ENCODE measurements around the gene ANKS1B.
"Not testable (repeated sequence)": the region's sequence is repeated elsewhere in the genome, so short reads cannot be mapped to it uniquely, and the experiment has no call there.

Gene ANKS1B

GRCh38 chr12:98845957-98846356, 1138.8 kb downstream of the ANKS1B start:
- H3K27ac ChIP-seq, result no peak overlapping the region
- no peak for TF ChIP-seq CTCF (conservative IDR thresholded peaks at IDR 0.05)

GRCh38 chr12:98840325-98840724, 1144.4 kb downstream of the ANKS1B start:
- no peak for TF ChIP-seq CTCF (conservative IDR thresholded peaks at IDR 0.05)
- H3K27ac ChIP-seq, result no peak overlapping the region

GRCh38 chr12:98838231-98838647, 1146.5 kb downstream of the ANKS1B start:
- peak; percentile 66 for TF ChIP-seq CTCF (conservative IDR thresholded peaks at IDR 0.05)
- no peak overlapping the region for H3K27ac ChIP-seq

- not testable (repeated sequence) for H3K27ac ChIP-seq
These were observed 1147.5 kb downstream of the ANKS1B start for GRCh38 chr12:98837134-98837752.

- TF ChIP-seq CTCF (conservative IDR thresholded peaks at IDR 0.05), result no peak
- no peak overlapping the region for H3K27ac ChIP-seq
These were observed 1154.1 kb downstream of the ANKS1B start for GRCh38 chr12:98830657-98831056.

GRCh38 chr12:98828802-98829600, 1155.7 kb downstream of the ANKS1B start:
- no peak overlapping the region for H3K27ac ChIP-seq
- no peak for TF ChIP-seq CTCF (conservative IDR thresholded peaks at IDR 0.05)

GRCh38 chr12:98823012-98823411, 1161.7 kb downstream of the ANKS1B start:
- peak overlapping the region; percentile 69 for H3K27ac ChIP-seq
- TF ChIP-seq CTCF (conservative IDR thresholded peaks at IDR 0.05), result no peak

GRCh38 chr12:98821866-98822265, 1162.9 kb downstream of the ANKS1B start:
- peak overlapping the region; percentile 69 for H3K27ac ChIP-seq
- no peak for TF ChIP-seq CTCF (conservative IDR thresholded peaks at IDR 0.05)

Data from VCaP (cell line).